NCI-H524 (cell line): ENCODE results near the gene SCD5.
"Not testable (repeated sequence)": the region's sequence is repeated elsewhere in the genome, so short reads cannot be mapped to it uniquely, and the experiment has no call there.

Source experiments
- DNase-seq, 2 experiments: peaks; one replicate each; lab custom pipeline; 2025; lab: John Stamatoyannopoulos, UW

Gene SCD5

DNA sequence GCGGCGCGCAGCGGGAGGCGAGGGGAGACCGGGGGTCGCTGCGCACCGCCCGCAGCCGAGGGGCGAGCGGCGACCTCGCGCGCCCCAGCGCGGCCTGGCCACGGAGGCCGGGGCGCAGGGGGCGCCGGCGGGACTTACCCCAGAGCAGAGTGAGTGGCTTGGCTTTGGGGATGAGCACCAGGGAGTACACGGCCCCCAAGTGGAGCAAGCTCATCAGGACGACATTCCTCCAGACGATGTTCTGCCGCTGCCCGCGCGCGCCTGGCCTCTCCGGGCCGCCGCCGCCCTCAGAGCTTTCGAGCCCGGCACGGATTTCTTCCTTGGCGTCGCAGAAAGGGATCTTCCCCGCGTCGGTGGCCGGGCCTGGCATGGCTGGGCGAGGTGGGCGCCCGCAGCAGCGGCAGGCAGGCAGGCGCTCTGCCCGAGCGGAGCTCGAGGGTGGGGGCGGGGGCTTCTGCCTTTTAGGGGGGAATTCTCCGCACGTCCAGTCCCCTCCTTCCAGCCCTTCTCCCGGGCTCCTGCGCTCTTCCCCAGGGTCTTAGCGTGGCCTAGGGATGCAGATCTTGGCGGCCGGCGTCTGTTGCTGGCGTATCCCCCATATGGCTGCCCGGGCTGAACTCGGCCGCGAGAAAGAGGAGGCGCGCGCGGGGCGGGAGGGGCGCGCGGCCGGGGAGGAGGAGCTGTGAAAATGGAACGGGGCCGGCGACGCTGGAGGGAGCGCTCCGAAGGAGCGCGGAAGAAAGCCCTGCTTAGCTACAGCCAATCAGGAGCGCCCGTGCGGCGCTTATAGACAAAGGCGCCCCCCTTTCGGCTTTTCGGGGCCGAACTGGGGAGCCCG, at the start of gene SCD5:
SCD5 (minus strand) TSS at position 629 of the 838 bp plus-strand sequence; CDS start at position 370, 259 bp downstream.
- DNase-seq = peak; percentile 40 to 73

DNA sequence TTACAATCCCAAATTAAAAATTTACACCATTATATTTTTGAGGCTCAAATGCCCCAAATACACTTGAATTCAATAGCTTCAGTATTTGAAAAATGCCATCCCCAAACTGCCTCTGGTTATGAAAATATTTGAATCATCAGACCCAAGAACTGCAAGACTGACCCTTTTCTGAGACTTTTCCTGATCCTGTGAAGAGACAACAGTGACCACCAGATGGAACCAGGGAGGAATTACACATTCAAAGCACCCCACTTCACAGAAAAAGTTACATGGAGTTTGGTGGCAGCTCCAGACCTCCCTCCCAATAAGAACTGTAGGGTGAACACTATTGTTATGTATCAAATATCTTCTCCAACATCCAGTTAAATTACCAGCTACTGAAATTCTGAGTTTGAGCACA, 44.0 kb upstream of the SCD5 start:
- no peak for DNase-seq

DNA sequence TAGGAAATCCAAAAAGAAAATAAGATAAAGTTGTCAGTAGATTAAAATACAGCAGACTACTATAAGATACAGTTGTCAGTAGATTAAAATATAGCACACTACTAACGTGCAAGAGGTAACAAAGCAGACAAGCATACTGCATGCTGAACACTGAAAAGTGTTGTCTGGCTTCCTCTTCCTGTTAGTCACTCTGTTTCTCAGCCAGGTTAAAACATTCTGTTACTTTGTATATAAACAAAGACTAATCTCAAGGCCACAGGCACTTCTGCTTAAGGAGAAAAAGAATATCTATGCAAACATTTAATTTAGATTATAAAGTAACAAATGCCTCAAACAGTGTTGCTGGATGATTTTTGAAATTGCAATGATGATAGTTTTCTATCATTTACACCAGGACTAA, 41.0 kb upstream of the SCD5 start:
- no peak for DNase-seq

DNA sequence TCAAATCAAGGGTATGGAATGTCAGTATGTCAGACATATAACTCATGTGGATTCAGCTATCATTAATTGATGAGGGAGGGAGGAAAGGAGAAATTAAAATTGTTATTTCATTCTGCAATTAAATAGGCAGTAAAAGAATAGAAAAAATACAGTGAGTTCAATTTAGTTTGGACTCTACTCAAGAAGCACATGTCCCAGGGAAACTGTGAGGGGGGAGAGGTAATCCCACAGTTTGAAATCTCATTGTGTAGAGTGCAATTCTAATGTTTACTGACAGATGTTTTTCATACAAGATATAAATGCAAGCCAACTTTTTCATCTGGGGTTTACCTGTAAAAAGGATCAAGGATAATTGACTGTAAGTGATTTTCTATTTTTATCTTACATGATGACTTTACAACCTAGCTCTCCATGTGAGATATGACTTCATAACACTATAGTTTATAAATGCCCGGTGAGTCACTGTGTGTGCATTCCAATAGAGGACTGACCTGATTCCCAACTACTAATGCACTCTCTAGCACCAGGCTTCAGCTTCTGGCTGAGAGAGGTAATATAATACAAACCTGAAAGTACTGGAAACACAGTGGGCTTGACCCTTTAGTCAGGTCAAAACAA, 35.2 kb upstream of the SCD5 start:
- no peak for DNase-seq

DNA sequence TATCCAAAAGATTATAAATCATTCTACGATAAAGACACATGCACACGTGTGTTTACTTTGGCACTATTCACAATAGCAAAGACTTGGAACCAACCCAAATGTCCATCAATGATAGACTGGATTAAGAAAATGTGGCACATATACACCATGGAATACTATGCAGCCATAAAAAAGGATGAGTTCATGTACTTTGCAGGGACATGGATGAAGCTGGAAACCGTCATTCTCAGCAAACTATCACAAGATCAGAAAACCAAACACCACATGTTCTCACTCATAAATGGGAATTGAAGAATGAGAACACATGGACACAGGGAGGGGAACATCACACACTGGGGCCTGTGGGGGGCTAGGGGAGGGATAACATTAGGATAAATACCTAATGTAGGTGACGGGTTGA, 34.5 kb upstream of the SCD5 start:
- not testable (repeated sequence) for DNase-seq

DNA sequence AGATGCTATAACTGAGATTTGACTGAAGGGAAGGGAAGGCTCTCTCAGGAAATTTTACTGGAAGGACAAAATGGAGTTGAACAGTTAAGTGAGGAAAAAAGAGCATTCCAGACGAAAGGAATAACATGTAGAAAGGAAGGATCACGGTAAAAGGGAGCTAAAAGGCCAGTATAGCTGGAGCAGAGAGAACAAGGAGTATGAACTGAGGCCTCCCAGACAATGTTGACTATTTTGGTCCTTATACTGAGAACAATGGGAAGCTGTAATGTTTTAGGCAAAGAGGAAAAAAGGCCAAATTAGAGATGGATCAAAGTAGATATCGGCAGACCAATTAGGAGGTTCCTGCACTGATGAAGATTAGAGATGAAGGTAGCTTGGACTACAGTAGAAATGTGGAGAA, 26.8 kb upstream of the SCD5 start:
- no peak for DNase-seq

DNA sequence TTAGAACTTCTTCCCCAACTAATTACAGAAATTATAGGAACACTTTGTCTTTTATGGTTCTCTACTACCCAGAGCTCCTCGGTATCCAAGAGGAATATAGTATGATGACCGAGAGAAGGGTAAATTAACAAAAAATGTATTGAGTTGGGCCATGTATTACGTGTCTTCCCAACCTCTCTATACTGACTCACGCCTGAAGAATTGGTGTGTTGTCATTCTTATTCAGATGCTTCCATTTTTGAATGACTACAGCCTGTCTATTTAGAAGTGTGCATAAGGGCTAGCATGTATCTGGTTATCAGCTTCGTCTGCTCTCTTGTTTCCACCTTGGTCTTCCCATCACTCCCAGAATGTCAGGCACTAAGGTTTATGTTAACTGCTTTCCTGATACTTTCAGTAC, 24.5 kb upstream of the SCD5 start:
- DNase-seq = no peak

DNA sequence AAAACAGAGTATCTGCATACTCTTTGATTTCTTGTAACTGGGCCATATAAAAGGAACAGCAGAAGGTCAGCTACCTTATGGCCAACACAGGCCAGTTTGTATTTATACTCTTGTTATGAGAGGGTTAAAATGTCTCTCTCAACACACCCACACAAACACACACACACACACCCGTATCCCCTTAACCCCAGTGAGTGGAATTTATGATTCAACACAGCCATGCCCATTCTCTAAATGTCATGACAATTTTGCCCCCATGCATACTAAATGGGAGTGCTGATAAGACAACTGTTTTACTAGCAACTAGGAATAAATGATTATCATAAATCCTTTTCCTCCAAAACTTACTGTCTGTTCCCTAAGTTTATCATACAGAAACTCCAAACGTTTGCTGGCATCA, 22.1 kb upstream of the SCD5 start:
- DNase-seq = no peak

DNA sequence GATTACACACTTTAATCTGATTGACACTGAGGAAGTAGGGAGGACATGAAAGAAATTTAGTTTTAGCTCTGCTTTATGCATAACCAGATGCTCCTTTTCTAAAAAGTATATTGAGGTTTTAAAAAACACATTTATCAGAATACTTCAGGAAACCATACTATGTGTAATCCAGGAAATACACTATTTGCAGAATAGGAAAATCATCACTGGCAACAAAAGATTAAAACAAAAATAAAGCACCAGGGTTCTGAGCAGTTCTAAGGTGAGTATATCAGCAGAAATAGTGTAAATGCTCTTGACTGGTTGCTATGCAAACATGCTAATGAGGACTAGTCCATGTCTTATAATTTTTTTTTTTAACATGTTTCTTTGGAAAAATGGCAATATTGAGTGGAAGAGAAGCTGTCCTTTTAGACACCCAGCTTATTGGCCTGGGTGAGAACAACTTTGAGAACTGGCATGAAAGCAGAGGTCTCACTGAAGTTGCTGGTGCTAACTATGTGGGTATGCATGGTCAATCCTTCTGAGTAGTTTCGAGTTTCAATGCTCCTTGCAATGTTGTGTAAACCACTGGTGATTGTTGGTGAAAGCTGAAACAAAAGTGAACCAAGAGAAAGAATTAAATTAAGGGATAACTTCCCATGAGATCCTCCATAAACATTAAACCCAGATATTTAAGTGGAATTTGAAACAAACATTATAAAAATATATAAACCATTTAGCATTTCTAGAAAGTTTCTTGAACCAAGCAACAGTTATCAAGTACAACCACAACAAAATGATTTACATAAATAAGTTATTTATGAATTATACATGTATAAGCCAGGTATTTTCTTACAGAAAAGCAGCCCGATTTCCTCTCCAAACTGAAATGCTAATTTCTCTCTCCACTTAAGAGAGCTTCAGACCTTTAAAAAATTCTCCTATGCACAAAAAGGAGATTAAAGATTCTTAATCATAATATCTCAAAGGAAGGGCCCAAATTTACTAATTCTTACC, 20.4 kb upstream of the SCD5 start:
- no peak for DNase-seq

DNA sequence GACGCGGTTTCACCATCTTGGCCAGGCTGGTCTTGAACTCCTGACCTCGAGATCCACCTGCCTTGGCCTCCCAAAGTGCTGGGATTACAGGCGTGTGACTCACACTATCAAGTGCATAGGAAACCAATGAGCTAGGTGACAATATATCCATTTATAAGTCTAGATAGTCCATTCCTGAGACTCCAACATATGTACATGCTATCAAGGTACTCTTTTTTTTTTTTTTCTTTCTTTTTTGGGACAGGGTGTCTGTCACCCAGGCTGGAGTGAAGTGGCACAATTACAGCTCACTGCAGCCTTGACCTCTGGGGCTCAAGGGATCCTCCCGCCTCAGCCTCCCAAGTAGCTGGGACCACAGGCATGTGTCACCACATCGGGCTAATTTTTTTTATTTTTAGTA, 18.3 kb upstream of the SCD5 start:
- not testable (repeated sequence) for DNase-seq

DNA sequence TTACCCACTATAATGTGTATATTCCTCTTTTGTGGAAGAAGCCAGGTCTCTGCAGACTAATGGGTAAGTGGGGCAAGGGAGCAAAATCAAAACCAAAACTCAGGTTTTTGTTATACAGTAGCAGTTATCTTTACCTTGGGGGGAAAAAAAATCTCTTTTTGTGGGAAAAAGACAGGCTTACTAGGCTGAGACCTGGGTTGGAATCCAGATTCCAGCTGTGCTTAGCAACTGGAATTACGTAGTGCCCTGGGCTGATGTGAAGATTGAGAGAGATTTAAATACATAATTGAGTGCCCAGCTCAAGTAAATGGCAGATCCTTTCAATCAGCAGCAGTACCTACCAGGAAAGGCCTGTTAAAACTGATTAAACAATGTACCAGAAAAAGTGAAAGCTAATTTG, 15.4 kb upstream of the SCD5 start:
- no peak for DNase-seq

DNA sequence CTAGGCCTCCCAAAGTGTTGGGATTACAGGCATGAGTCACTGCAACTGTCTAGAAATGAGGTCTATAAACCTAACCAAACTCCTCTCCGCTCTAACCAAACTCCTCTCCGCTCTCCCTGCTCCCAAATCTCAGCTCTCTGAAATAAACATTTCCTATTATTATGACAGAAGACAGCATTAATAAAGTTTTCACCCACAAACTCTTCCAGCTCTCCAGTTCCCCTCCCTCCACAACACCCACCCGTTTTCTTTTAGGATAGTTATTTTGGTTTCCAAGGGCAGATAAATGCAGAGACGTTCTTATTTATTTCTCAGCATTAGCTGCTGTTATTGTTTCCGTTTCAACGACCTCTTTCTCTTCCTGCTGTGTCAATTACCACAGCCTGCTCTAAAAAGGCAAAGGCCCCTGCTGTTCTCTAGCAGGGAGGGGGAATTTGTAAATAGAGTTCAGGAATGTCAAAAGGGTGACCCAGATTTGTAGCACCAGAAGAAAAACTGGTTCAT, 13.3 kb upstream of the SCD5 start:
- DNase-seq = no peak

DNA sequence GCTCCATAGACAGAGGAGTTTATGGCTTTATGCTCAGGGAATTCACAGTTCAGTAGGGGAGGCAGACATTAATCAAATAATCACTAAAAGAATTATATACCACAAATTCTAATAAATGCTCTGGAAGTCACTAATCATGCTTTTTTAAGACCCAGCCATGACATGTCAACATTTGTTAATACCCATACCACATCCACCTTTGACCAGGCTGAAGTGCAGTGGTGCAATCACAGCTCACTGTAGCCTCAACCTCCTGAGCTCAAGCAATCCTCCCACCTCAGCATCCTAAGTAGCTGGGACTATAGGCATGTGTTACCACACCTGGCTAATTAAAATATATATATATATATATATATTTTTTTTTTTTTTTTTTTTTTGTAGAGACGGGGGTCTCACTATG, 12.8 kb upstream of the SCD5 start:
- no peak for DNase-seq

DNA sequence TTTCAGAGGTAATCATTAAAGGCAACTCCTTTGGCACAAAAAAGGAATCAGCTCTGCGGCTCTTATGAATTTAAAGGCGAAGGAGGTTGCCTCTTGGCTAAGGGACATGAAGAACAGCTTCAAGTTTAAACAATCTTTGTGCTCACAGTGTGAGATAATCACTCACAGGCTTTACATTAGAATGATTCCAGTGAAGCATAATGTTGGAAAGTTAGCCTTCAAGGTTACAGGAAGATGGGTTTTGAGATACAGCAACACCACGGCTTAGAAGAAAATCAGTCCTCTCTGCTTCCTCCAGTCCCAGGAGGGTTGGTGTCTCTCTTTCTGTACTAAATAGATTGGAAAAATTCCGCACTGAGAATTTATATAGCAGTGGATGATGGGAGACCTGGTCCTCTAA, 11.6 kb upstream of the SCD5 start:
- no peak for DNase-seq

DNA sequence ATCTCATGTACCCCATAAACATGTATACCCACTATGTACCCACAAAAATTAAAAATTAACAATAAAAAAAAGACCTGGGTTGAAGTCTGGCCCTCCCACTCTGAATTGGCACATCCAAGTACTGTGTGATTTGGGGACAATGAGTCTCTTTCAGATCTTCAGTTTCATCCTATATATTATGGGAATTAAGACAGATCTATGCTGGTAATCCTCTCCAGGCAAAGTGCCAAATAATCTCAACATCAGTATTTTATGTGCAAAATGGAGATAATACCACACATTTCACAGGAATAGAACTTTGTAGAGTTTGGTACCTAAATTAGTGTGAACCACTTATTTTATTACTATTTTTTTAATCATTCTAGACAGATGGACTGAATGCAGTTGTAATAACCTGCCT, 11.0 kb upstream of the SCD5 start:
- DNase-seq = peak in 1 of 2 experiments; percentile 18

DNA sequence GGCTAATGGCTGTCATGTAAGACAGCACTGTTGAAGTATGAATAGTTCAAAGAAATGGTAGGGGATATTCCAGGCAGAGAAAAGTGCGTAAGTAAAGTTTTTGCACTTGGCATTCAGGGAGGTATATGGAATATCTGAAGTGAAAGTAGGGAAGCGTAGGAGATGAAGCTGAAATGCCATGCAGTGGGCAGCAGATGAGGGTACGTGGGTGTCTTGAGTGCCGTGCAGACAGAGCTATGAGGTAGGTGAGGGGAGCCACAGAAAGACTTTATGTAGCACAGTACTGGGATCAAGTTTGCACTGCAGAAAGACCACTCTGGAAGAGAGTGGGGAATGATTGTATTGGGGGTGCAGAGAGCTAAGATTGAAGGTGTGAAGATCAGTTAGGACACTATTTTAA, 5.2 kb upstream of the SCD5 start:
- no peak for DNase-seq

DNA sequence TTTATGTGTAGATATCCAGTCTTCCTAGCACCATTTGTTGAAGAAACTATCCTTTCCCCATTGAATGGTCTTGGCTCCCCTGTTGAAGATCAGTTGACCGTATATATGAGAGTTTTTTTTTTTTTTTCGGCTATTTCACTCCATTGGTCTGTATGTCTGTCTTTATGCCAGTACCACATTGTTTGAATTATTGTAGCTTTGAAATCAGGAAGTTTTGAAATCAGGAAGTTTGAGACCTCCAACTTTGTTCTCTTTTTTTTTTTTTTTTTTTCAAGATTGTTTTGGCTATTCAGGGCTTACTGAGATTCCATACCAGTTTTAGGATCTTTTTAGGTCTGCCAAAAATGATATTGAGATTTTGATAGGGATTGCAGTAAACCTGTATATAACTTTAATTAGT, 4.3 kb upstream of the SCD5 start:
- DNase-seq = no peak

DNA sequence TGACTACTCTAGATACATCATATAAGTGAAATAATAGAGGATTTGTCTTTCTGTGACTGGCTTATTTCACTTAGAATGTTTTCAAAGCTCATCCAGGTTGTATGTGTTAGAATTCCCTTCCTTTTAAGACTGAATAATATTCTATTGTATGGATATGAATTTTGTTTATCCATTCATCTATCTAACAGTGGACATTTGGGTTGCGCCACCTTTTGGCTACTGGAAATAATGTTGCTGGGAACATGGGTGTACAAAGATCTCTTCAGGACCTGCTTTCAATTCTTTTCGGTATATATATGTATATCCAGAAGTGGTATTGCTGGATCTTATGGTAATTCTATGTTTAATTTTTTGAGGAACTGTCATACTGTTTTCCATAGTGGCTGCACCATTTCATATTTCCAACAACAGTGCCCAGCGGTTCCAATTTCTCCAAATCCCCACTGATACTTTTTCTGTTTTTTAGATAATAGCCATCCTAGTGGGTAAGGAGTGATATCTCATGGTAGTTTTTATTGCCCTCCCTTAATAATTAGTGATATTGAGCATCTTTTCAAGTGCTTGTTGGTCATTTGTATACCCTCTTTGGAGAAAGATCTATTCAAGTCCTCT, 3.4 kb upstream of the SCD5 start:
- DNase-seq = peak in 1 of 2 experiments; percentile 14

DNA sequence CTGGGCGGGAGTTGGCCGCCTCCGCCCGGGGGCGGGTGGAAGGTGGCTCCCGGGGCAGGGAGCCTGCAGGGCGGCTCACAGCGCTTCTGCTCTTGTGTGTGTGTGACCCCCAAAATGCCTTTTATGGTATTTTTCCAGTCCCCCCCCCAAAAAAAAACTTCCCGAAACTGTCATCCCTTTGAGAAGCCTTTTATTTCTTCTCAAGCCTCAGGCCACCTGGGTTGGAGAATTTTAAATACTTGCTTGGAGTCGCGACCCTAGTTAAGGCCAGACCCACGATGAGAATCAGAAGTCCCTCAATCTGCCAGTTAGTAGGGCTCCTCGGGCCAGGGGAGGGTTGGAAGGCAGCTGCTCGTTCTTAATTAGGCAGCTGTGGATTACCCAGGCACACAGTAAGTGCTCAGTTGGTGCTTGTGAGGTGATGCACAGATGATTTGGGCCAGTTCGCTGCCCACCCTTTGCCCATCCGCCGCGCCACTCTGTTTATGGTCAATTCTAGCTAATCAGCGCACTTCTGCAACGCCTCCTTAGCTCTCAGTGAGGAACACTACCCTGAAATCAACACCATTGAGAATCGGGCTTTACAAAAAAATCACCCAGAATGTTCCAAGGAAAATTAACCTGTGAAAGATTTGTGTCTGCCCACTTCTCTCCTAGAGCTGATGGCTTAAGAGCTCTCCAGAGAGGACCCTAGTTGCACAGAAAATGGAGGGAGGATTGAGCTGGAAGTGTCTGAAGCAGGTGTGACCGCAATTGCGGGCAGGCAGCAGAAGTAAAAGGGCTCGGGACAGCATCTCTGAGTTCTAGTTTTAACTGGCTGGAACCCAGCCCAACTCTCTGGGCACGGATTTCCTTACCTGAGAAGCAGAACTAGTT, 648 bp upstream of the SCD5 start:
- peak; percentile 36 to 76 for DNase-seq

DNA sequence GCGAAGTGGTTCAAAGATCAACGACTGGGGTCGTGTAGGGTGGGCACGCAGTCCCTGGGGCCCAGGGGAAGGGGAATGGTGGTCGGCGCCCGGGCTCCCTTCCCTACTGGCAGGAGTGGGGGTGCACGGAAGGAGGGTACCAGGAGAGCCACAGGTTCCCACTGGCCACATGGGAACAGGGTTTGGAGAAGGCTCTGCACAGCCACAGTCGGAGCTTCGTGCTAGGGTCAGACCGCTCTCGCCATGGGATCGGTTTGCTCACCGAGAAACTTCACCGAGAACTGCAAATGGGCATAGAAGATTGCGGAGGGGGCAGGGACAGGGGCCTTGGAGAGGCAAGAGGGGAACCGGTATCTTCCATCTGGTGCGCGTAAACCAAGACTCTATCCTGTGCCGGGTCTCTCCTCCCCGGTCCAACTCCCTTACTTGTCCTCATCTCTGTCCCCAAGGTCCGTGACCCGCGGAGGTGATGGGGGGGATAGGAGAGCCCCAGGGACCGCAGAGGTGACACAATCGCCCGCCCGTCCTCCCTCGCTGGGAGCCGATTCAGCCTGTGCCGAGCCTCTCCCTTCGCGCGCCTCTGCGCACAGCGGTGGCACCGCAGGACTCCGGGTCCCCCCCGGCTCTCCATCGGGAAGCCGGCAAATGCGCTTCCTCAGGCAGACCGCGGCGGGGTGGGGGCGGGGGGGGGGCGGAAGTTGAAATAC, 1.0 kb downstream of the SCD5 start:
- peak in 1 of 2 experiments; percentile 9 for DNase-seq
